GM10847 (cell line): ENCODE results near the gene SEMA3G.

Experiments used
- POLR2A ChIP-seq: IDR thresholded peaks from 2 replicates; pipeline ENCODE4 v1.6.1; 2011; ENCODE audit not compliant: insufficient read length; ENCODE audit errors: extremely low read depth

The SEMA3G gene

DNA sequence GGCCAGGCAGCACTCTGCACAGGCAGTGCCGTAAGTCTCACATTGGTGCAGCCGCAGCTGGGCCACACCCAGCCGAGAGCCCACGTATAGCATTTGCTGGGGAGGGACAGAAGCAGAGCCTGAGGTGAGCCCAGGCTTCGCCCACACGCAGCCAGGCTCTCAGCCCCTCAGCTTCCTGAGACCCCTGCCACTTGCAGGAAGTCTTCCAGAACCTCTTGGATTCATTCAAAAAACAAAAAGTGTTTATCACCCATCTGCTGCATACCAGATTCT lies 6.9 kb downstream of the SEMA3G start:
- TF ChIP-seq POLR2A: no peak

DNA sequence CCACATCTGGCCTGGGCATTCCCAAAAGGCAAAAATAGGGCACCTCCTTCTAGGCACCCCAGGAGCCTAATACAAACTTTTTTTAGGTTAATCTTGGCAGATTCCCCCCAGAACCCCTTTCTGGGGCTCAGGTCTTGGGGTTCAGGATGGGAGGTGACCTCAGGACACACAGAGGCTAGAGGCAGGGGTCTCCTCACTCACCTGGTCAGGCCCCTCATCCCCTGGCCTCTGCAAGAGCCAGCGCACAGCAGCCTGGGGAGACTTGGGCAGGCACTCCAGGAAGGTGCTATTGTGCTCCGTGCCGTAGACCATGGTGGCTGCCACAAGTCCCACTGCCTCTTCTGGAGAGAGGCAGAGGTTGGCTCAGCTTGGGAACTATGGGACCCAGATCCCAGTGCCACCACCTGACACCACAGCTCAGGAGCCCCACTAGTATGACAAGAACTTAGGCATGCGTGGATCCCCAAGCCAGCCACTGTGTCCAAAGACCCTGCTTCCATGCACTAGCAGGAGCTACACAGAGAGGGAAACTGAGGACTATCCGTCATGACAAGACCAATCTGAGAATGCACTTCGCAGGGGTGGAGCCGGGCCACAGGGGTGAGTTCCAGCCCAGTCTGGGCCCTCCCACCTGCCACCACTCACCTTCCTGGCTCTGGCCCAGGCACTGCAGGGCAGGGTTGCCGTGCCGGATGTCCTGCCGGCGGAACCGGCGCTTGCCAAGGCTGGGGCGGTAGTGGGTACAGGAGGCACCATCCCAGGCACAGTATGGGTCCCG lies 7.4 kb downstream of the SEMA3G start:
- no peak for TF ChIP-seq POLR2A

DNA sequence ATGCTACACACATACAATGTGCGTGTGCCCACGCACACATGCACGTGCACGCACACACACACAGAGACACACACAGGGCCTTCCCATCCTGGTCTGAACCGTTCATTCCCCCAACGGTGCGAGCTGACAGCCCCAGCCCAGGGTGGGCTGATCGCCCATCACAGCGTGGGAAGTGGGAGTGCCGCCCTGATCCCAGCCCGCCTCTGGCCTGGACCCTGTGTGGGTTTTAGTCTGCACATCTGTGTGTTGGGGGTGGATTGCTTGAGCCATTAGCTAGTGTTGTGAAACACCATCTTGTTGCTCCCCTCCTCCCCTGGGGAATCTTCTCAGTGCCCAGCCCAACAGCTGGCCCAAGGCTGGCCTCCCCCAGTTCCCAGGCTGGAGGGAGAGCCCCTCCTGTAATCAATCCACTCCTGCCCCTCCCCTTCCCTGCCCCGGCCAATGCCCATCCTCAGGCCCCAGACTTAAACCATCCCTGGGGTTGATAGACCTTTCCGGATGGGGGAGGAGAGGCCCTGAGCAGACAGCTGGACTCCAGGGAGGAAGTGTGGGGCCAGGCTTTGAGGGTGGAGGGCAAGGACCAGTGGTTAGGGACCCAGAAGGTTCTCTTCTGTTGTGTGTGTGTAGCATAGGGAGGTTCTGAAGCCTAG lies 8.3 kb downstream of the SEMA3G start:
- no peak for TF ChIP-seq POLR2A

DNA sequence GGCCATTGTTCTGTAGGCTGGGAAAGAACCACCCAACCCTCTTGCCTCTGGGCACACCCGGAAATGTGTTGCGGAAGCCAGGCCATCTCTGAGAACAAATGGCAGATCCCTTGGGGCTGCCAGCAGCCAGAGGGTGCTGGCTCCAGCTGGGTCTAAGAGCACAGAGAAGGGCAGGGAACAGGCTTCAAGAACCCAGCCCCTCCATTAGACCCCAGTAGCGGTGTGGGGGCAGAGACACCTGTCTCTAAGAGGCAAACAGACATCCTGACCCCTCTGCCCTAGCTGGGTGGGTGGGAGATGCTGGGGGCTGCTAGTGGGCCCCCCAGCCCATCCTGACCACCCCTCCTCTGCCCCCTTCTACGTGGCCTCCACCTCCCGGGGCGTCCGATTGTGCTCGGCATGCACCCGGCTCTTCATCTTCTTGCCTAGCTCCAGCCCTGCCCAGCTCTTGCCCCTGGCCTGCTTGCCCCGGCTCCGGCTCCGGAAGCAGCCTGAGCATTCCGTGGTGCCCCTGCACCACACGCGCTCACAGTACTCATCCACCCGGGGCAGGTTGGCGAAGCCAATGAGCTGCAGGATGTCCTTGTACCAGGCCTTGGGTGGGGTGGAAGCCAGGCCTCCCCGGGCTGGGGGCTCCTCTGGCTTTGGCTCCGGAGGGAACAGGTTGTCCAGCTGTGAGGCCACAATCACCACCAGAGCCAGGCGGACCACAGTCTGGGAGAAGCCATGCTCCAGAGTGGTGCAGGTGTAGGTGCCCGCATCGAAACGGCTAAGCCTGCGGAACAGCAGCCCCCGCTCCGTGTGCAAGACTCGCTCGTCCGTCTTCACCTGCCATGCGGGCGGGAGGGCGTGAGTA lies 9.4 kb downstream of the SEMA3G start:
- no peak for TF ChIP-seq POLR2A

DNA sequence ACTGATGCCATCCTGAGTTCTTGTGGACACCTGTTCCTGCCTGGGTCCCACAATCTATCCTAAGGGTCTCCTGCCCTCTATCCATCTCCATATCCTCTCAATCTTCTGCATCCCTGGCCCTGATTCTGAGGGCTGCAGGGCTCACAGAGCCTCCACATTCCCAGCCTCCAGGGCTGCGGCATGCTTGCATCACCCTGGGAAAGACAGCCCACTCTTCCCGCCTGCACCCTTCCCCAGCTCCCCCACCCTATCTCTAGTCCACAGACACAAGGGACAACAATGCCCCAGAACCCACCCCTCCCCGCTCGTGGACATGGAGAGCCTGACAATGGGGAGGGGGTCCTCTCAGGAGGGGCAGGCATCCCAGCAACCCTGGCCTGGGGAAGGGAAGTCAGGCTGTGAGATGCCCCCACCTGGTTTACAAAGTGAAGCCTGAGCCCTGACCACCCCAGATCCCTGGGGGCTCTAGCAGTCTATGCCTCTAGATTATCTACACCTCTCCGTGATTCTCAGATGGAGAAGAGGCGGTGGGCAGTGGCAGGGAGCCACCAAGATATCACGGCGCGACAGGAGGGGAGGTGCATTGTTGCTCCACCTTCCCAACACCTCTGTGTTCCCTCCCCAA lies 10.3 kb downstream of the SEMA3G start:
- no peak for TF ChIP-seq POLR2A

DNA sequence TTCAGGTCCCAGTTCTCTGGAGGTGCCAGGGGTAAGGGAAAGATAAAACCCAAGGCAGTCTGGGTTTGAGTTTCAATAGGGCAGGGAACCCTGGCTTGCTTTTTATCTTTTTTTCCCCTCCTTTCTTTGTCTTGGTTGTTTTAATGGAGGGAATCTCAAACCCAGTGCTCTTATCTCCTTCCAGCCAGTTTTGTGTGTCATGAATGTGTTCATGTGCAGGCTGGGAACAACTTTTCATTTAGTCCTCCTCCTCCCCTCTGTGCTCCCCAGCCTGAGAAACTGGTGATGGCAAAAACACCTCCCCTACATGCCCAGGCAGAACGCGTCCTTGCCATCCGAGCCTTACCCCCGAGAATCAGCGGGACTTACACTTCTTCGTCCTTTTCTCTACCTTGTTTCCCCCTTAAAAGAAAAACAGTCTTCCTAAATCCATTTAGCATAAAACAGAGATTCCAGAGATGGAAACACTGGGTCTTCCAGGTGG lies 10.9 kb downstream of the SEMA3G start:
- TF ChIP-seq POLR2A: no peak

DNA sequence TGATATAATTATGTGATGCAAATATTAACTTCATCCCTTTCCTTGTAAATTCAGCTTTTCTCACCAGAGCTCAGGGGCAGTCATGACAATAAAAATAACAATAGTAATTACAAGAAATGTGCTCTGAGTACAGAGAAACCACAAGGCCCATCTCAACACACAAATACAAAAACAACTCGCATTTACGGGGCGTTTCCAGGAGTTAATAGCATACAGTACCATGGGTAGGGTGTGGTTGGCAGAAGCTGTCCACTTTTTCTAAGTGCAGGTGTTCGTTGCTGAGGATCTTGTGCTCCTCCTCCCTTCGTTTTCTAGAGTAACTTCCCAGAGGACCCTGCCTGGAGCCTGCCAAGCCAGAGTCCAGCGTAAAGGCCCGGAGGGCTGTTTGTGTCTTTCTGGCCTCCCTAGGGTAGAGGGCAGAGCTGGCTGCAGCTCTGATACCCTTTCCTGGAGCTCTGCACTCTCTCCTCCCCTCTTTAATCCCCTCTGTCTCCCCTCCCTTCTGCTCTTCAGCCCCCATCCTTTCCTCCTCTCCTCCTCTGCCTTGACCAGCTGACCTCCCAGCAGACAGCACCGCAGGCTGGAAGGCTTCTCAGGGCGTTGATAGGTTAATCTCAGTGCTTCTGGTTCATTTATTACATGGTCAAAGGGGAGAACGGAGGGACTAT lies 11.4 kb downstream of the SEMA3G start:
- no peak for TF ChIP-seq POLR2A

DNA sequence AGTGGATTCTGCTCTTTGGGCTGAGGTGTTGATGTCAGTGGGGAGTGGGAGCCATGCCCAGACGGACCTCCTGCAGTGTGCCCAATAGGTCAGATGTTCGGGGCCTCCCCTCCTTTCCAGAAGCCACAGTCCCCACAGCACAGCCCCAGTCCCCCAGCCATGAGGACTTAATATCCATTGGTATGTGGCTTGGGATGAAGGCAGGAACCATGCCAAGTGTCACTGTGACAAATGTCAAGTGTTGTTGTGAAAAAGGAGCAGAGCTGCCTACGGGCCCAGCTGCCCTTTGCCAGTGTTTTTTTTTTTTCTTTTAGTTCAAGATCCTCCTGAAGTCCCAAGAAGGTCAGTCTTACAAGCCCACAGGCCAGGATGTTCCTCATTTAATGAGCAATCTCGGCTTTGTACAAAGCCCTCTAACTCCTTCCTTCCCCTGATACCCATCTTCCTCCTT lies 12.2 kb downstream of the SEMA3G start:
- no peak for TF ChIP-seq POLR2A

DNA sequence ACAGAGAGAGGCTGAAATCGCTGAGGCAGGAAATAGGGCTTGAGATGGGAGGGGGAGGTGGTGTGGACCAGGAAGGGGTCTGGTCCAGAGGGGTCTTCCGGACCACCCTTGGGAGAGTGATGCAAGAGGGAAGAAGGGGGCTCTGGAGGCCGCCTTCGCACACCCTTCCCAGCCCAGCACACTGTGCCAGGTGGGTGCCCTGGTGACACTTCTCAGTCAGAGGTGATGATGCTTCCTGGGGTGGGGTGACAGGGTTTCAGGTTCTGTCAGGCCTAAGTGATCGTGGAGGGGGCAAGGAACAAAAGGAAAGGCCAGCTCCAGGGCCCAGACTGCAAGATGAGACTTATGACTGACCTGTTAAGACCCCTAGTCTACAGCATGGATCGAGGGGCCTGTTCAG lies 12.7 kb downstream of the SEMA3G start:
- TF ChIP-seq POLR2A: no peak

DNA sequence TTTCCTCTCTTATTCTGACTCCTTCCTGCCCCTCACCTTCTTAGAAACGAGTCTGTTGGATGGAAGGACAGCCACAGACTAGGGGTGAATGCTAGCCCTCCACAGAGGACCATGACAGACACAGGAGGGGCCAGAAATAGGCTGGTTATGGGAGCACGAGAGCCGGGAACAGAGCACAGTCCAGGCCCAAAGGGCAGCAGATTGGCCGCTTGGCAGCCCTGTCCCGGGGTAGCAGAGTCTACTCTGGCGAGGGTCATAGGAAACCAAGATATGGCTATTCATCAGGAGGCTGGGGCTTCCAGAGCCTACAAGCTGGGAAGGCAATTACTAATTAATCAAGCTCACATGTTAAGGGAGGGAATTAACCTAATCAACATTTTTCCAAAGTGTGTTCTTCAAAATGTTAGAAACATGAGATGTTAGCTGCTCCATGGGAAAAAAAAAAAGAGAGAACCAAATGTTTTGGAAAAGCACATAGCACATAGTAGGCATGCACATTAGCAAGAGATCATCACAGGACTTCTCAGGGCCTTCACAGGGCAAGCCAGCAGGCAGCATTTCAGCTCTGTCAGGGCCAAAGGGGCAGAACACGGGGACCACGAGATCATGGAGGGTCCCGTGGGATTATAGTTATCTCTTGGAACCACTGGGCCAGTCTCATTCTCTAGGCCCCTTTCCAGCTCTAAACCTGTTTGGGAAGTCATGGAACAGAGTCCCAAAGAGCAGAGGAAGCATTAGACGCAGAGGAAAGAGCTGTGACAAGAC lies 13.3 kb downstream of the SEMA3G start:
- no peak for TF ChIP-seq POLR2A

DNA sequence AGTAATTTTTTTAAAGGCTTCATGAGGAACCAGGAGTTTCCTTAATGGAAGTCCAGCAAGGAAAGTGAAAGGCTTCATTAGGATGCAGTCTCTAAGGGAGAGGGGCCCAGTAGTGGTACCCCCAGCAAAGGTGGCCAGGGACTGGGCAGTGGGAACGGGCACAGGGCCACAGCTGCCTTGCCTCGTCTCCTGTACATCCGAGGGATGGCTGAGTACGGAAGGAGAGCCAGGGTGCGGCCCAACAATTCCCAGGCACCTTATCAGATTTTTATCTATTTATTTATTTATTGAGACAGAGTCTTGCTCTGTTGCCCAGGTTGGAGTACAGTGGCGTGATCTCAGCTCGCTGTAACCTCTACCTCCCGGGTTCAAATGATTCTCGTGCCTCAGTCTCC lies 14.5 kb downstream of the SEMA3G start:
- no peak for TF ChIP-seq POLR2A

DNA sequence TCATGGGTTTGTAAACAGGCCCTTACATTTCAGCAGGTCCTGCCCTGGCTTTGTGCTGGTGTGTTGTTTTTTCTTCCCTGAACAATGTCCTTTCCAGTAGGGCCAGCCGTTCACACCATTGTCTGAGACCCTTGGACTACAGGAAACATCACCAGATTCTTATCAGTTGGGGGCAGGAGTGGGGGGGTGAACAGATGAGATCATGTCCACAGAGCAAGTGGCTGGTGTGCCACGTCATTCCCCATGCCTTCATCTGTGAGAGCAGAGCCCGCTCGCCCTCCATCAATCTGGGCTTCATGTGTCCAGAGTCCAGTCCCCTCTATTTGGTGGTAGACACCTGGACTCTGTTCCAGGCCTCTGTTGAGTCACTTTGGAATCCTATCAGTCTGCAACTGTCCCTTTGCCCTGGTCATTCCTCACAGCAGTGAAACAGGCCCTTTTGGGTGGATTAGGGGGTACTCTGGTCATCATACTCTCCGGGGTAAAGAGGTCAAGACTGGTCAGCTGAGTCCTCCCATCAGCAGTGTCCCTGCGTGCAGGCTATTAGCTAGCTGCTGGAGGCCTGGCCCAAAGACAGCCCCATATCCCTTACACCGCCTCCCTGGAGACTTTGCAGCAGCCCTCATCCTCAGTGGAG lies 15.0 kb downstream of the SEMA3G start:
- no peak for TF ChIP-seq POLR2A

DNA sequence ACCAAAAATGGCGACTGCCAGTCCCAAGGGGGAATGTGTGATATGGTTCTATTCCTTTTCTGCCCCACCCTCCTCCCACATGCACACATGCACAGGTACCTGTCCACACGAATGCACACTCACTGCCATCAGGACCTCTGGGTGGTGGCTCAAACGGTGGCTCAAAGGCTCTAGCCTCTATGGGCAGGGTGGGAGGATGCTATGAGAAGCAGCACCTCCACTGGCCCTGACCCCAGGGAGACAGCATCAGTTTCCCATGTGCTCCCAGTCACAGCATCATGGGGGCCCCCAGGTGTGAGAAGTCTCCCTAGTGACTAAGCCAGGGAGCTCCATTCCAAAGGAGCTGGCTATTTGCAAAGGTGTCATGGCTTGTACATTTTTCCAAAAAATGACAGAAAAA lies 15.9 kb downstream of the SEMA3G start:
- TF ChIP-seq POLR2A: no peak

DNA sequence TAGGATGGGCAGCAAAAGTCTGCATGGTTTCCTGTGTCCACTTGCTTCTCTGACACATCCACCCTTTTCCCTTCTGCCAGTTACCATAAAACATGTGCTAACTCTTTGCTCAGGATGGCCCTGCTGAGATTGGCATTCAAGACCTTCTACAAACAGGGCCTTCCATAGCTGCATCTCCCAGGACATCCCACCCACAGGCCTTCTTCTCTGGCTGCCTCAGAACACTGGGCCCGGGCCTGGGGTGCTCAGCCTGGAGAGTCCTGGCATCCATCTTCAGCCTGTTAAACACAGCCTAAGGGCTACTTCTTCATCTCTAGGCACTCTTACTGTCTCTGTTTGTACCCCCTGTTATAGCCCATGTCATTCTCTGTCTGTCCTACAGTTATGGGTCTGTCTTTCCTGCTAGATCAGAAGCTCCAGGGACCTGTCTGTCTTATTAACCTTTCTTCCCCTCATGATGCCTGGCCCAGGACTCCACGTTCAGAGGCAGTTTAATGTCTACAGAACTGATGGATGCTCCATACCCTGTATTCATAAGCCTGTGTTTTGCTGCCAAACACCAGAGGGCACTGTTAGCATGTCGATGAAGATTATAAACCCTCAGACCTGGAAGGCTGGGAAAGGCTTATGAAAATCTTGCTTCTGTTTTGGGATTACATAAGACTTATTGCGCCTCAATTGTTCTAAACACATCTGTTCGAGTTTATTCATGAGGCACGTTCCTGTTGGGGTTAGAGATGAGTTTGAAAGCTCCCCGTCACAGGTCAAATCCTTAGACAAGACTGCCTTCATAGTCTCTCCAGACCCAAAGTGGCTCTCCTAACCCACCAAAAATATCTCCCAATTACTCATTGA lies 16.5 kb downstream of the SEMA3G start:
- no peak for TF ChIP-seq POLR2A
